LNCAP (cell line): ENCODE results near the gene AGPAT4.

Experiments used
- TF ChIP-seq, protein P1 (sequence below): fragments of 450-650 bp; IDR thresholded peaks from 2 replicates; pipeline ENCODE4 v1.5.1; 2017; ENCODE audit warnings: mild to moderate bottlenecking

AGPAT4 gene

DNA sequence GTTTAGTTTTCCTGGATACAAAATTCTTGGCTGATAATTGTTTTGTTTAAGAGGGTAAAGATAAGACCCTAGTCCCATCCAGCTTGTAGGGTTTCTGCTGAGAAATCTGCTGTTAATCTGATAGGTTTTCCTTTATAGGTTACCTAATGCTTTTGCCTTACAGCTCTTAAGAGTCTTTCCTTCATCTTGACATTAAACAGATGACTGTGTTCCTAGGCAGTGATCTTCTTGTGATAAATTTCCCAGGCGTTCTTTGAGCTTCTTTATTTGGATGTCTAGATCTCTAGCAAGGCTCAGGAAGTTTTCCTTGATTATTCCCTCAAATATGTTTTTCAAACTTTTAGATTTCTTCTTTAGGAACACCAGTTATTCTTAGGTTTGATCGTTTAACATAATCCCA, 148.3 kb downstream of the AGPAT4 start:
- TF ChIP-seq, protein P1, sequence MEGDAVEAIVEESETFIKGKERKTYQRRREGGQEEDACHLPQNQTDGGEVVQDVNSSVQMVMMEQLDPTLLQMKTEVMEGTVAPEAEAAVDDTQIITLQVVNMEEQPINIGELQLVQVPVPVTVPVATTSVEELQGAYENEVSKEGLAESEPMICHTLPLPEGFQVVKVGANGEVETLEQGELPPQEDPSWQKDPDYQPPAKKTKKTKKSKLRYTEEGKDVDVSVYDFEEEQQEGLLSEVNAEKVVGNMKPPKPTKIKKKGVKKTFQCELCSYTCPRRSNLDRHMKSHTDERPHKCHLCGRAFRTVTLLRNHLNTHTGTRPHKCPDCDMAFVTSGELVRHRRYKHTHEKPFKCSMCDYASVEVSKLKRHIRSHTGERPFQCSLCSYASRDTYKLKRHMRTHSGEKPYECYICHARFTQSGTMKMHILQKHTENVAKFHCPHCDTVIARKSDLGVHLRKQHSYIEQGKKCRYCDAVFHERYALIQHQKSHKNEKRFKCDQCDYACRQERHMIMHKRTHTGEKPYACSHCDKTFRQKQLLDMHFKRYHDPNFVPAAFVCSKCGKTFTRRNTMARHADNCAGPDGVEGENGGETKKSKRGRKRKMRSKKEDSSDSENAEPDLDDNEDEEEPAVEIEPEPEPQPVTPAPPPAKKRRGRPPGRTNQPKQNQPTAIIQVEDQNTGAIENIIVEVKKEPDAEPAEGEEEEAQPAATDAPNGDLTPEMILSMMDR, result no peak

DNA sequence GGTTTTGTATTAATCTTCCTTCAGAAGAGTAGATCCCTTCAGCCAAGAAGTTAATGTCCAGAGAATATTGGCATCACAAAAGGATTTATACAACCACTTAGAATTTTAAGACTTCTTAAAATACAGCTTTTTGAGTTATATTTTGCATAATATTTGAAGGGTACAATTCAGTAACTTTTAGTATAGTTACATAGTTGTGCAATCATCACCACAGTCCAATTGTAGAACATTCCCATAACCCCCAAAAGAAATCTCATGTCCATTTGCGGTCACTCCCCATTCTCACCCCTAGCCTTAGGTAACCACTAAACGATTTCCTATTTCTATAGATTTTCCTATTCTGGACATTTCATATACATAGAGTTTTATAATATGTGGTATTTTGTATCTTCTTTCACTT, 155.9 kb downstream of the AGPAT4 start:
- TF ChIP-seq, protein P1, result no peak

GRCh38 chr6:161117308-161117707, 156.6 kb downstream of the AGPAT4 start:
- TF ChIP-seq, protein P1, result no peak

- TF ChIP-seq, protein P1, result no peak
Observed at GRCh38 chr6:161116554-161116953, 157.3 kb downstream of the AGPAT4 start.

- TF ChIP-seq, protein P1, result no peak
Observed at GRCh38 chr6:161115468-161115867, 158.4 kb downstream of the AGPAT4 start.

DNA sequence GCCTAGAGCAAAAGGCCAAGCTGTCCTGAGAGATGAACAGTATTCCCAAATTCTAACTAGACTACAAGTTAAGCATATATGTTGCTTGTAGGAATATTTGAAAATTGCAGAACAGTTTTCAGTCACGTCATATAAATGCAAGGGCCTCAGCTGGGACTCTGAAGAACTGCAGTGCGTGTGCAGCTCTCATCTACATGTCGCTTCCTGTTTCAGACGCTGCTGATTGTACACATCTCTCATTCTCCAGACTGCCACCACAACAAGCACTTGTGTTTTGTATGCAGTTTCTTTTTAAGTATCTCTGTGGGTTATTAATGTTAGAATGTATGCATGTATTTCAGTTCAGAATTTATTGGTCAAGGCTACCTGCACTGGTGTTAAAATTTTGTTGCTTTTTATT, 162.6 kb downstream of the AGPAT4 start:
- TF ChIP-seq, protein P1, result no peak

DNA sequence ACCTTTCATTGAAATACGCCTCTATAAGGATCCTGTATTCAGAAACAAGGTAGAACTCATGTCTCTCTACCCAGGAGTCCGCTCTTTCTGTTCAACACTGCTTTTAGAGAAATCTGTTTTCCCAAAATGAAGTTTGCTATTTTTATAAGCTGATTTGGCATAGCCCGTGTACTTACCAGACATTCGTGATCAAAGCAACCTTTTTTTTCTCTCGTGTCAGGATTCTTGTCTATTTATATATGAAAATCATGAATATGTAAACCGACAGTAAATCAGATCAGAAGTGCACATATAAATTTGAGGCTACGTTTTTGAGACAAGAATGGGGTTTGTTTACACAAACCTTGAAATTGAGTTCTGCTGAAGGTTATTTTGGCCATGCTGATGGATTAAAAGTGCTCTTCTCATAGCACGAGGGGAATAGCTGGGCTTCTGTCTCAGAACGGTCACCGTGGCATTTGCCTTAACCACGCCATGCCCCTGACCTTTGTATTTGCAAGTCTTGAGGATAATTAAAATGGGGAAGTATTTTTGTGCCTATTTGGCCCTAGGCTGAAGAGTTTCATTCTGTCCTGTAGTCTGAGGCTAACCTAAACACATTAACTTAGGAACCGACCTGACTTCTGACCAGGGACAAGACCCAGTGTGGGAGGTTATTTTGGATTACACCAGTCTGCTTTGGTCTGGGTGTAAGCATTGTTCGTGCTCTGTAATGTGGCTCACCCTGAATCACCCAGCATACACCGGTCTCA, 163.7 kb downstream of the AGPAT4 start:
- TF ChIP-seq, protein P1, result no peak

- TF ChIP-seq, protein P1, result no peak
Observed at GRCh38 chr6:161109366-161109765, 164.5 kb downstream of the AGPAT4 start.
